HG02571 (cell line): Measurements from ENCODE around the gene FAM20B.
"Not testable (repeated sequence)": the region's sequence is repeated elsewhere in the genome, so short reads cannot be mapped to it uniquely, and the experiment has no call there.

ENCODE experiments used
- ATAC-seq: cut with Tn5 transposase; IDR thresholded peaks from one replicate; pipeline ENCODE4 v1.9.1; 2021; ENCODE audit warnings: mild to moderate bottlenecking, moderate library complexity; ENCODE audit not compliant: unreplicated experiment

Gene FAM20B, protein sequence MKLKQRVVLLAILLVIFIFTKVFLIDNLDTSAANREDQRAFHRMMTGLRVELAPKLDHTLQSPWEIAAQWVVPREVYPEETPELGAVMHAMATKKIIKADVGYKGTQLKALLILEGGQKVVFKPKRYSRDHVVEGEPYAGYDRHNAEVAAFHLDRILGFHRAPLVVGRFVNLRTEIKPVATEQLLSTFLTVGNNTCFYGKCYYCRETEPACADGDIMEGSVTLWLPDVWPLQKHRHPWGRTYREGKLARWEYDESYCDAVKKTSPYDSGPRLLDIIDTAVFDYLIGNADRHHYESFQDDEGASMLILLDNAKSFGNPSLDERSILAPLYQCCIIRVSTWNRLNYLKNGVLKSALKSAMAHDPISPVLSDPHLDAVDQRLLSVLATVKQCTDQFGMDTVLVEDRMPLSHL

DNA sequence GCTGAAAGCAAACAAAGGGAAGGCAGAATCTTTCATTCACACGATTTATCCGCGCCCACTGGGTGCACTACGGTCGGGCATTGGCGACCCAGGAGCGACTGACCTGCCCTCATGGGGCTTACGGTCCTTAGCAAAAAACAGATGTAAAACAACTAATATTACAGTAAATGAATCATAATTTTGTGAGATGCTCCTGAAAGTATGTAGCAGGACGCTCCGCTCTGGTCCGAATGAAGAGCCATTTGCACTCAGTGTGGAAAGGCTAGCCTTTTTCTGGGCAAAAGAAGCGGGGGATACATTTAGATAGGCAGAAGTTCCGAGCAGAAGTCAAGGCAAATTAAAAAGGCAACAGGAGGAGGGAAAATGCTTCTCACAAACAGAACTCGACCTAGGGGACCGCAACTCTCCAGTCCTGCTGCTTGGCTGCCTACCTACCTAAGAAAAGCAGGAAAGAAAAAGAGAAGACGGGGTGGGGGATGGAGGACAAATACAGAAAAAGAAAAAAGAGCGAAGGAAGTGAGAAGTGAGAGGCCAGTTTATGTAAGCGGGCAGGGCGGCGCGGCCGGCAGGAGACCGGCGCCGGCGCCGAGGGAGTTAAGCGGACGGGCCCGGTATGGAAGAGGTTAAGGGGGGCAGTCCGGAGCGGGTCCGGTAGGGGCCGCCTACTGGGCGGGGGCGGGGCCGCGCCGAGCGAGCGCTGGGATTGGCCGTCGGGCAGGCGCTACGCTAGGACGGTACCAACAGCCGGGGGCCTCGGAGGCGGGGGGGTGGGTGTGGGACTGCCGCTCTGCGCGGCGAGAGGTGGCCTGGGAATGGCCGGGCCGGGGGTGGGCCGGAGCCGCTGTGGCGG, at the start of gene FAM20B:
FAM20B (plus strand) TSS at position 770 of the 850 bp plus-strand sequence. CDS start 17,954 bp downstream, outside the sequence.
- peak; percentile 74 for ATAC-seq

DNA sequence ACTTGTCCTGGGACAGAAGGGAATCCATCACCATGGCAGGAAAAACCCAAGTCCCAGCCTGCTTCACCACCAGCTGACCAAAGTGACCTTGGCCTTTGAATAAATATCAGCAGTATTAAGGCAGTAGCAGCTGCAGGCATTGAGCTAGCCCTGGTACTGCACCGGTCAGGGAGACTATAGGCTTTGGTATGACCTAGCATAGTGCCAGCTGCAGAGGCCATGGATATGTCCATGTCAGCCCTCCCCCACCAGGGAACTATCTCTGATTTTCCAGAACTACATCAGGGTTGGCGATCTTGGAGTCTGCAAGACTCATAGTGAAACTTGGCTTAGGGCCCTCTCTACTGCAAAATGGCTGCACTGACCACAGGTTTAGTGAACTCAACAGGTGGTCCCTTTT, 49.2 kb upstream of the FAM20B start:
- no peak for ATAC-seq

DNA sequence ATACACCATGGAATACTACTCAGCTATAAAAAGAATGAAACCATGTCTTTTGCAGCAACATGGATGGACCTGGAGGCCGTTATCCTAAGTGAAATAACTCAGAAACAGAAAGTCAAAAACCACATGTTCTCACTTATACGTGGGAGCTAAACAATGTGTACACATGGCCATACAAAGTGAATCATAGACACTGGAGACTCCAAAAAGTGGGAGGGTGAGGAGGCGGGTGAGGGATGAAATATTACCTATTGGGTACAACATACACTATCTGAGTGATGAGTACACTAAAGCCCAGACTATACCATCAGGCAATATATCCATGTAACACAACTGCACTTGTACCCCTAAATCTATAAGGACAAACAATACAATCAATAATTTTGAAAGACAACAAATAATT, 39.5 kb upstream of the FAM20B start:
- ATAC-seq = no peak

DNA sequence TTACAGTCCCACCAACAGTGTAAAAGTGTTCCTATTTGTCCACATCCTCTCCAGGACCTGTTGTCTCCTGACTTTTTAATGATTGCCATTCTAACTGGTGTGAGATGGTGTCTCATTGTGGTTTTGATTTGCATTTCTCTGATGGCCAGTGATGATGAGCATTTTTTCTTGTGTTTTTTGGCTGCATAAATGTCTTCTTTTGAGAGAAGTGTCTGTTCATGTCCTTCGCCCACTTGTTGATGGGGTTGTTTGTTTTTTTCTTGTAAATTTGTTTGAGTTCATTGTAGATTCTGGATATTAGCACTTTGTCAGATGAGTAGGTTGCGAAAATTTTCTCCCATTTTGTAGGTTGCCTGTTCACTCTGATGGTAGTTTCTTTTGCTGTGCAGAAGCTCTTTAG, 37.5 kb upstream of the FAM20B start:
- ATAC-seq = not testable (repeated sequence)

DNA sequence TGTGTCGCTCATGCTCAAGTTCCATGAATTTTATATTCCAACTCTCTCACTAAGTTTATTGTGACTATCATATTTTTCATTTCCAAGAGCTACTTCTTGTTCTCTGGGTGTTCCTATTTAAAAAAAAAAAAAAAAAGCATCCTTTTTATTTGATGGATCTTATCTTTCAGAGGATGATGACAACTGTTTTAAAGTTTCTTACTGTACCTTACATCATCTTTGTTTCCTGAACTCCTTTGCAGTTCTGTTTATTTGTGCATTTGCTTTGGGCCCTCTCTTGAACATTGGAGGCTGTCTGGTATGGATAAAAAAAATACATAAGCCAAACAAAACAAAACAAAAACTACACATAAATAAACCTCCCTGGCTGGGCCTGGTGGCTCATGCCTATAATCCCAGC, 32.1 kb upstream of the FAM20B start:
- ATAC-seq = no peak

DNA sequence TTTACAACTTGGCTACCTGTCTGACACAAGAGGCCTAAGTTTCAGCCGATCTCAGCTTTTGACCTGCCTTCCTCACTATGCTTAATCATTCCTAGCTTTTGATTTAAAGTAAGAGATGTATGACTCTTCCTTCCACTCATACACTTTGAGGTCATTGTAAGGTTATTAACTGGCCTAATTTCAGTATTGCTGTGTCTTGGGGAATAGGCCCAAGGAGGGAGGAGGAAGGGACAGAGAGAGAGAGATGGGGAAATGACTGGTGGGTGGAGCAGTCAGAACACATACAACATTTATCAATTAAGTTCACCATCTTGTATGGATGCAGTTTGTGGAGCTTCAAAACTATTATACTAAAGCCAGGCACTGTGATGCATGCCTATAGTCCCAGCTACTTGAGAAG, 28.3 kb upstream of the FAM20B start:
- no peak for ATAC-seq

DNA sequence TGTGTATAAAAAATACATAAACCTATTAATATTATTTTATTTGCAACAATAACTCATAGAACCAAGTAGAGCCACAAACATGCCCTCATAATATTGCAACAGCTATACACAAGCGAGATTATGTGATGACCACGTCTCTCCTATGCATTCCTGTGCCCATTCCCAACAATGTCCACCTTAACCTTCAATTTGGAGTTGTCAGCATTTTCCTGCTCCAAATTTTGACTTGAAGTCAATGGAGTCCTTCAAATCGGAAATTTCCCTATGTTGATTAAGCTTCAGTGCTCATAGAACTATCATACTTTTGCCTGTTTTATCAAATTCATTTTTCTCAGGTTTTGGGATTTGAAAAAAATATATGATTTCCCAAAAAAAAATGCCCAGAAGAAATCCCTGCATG, 27.4 kb upstream of the FAM20B start:
- no peak for ATAC-seq

DNA sequence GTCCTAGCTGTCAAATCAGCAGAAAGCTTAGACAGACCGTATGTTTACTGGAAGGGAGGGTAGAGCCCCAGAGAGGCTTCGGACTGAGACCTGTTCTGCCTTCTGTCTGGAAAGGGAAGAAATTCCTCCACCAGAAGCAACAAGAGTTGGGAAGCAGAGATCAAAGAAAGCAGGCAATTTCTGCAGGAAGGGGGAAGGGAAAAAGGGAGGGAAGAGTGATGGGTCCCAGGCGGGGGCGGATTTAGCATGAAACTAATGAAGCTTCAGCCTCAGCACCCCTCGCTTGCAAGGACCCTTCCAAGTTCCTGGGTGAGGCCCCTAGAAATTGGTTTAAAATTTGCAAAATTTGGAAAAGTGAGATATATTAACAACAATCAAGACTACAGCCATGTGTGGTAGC, 26.6 kb upstream of the FAM20B start:
- no peak for ATAC-seq

DNA sequence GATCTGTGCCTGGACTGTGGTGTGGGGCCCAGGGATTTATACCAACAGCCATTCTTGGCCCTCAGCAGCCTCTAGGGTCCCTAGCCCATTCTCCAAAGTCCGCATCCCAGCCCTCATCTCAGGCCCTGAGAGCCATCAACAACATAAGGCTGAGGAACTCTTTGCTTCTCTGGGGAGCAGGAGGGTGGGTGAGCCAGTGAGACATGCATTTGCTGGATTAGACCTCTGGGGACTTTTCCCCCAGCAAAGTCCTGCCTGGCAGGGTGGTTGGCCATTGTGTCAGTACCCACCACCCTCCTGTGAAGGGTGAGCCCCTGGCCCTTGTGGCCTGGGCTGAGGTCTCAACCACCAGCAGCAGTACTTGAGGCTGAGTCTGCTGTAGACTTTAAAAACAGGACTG, 24.2 kb upstream of the FAM20B start:
- no peak for ATAC-seq

DNA sequence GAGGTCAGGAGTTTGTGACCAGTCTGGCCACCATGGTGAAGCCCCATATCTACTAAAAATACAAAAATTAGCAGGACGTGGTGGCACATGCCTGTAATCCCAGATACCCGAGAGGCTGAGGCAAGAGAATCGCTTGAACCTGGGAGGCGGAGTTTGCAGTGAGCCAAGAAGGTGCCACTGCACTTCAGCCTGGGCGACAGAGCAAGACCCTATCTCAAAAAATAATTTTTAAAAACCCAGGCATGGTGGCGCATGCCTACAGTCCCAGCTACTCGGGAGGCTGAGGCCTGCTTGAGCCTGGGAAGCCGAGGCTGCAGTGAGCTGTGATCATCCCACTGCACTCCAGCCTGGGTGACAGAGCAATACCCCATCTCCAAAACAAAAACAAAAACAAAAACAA, 23.6 kb upstream of the FAM20B start:
- ATAC-seq = not testable (repeated sequence)

DNA sequence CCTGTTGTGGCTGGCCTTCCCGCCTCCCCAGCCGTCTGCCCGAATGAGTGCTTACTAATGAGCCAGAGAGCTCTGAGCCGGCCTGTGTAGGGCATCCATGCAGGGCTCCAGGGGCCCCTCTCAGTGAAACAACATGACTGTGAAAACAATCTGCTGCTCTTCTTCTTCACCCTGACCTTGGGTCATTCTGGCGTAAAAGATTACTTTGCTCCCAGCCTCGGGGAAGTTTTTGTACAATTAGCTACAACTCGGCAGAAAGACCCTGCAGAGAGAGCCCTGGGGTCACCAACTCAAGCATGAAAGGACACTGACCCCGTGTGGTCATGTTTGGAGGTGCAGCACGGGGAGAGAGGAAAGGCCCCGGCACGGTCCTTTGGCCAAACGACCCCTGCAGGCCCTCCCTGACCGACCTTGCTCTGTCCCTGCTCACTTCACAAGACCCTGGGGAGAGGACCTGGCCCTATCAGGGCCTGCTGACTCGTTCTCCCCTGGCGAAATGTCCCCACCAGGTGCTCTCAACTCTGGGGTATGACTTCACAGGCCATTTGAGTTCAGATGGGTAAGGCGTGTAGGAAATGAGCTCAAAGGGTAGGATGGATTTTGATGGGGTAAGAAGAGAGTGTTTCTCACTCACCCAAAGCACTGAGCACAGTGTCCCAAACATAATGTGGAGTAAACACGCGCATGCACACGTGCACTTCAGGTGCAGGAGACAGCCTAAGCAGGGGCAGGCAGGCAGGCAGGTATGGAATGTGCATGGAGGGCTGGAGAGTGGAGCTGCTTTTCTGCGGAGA, 22.9 kb upstream of the FAM20B start:
- peak; percentile 69 for ATAC-seq

DNA sequence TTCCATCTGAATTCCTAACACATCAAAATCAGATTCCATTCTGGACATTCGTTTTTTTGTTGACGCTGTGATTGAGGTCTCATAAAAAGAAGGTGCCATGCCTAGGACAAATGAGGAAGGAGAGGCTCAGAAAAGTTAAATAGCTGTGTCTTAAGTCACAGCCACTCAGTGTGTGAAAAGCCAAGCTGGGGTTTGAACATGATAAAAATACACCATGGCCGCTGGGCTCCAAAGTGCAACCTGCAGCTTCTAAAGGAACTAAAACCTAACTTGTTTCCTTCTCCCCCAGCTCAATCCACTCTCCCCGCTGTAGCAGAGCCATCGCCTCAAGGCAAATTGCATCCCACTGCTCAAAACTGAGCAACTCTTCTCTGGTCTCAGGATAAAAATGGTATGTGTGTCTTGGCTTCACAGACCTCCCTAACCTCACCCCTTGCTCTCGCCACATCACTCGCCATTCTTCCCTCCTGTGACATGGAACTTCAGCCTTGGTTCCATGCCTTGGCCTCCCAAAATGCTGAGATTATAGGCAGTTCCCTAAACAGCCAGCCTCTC, 22.1 kb upstream of the FAM20B start:
- no peak for ATAC-seq

DNA sequence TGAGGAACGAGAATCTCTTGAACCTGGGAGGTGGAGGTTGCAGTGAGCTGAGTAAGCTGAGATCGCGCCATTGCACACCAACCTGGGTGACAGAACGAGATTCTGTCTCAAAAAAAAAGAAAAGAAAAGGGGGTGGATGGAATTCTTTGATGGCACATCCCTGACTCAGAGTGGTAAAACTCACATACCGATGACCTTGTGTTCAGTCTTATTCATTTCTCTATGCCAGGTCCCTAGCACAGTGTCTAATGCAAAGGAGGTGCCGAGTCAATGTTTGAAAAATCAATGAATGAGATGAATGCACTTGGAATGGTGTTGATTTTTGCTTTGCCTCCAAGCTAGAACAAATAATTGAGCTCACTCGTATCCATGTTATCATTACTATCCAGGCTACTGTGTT, 18.5 kb upstream of the FAM20B start:
- ATAC-seq = no peak

DNA sequence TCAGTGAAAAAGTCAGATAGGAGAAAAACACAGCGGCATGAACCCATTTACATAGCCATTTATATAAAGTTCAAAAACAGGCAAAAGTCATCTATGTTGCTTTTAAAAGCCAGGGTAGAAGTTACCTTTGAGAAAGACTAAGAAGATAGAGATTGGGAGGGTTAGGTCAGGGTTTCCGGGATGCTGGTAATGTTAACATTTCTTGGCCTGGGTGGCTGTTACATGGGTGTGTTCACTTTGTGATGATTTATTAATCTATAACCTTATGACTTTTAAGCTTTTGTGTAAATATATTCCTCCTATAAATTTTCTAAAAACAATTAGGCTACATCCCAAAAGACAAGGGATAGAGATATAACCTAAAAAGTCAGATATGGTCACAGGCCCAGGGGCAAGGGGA, 15.0 kb upstream of the FAM20B start:
- no peak for ATAC-seq

DNA sequence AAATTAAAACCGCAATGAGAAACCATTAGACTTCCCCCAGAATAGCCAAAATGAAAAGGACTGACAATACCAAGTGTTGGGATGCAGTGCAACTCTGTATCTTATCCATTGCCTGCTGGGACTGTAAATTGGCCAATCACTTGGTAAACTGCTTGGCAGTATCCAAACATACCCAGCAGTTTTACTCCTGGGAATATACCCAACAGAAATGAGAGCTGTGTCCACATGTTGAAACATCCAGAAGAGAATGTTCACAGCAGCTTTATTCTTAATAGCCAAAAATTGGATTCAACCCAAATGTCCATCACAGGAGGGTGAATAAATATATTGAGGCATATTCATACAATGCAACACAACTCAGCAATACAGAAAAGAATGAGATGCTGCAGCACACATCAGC, 13.7 kb upstream of the FAM20B start:
- no peak for ATAC-seq

DNA sequence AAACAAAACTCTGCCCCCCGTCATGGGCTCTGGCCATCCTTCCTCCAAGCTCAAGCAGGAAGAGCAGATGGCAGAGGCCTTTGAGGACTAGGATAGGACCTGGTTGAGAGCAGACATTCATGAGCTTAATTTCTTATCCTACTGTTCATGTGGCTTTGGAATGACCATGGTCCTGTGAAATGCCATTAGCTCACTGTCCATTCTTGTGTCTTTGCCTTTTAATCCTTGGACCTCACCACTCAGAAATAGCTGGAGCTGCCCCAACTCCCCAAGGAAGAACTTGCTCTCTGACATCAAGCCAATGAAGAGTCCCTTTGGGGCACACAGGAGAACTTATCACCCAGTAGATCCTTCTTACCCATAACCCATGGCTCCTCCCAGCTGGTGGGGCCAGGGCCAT, 11.6 kb upstream of the FAM20B start:
- no peak for ATAC-seq

DNA sequence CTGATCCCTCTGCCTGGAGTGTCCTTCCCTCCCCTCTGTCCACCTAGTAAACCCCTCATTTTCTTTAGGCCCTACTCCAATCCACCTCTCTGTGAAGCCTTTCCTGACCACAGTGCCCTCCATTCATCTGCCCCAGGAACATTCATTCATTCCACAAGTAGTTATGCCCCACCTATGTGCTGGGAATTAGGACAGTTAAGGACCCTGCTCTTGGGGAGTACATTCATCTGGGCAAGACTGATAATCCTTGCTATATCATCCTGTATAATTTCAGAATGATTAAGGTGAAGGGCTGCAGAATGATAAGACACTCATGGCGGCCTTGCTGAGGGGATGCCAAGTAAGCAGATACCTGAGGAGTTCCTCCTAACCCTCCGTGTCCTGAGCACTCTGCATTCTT, 10.3 kb upstream of the FAM20B start:
- no peak for ATAC-seq

DNA sequence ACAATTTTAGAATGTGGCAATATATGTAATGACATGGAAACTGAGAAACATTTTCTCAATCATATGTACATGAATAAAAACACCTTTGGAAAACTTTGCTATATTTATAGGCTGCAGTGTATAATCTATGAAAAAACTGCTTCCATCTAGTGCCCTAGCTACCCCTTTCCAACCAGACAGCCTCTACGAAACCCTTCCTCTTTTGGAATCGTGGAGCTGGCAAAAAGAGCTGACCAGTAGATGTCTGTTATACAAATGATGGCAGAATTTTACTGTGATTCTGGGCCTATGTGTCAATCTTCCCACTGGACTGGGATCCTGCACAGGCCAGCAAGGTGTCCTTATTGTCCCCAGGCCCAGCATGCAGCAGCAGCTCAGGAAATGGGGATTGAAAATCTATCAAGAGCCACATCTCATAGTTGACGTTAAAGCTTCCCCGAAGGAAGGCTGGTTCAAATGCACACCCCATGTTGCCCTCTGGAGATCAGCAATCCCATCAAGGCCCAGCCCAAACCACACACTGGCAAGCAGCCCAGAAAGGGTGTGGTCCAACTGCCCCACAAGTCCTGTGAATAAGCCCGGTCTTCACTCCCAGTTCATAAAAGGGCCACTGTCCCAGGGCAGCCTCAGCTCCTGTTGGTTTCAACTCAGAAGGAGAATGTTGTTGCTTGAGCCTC, 8.8 kb upstream of the FAM20B start:
- no peak for ATAC-seq

DNA sequence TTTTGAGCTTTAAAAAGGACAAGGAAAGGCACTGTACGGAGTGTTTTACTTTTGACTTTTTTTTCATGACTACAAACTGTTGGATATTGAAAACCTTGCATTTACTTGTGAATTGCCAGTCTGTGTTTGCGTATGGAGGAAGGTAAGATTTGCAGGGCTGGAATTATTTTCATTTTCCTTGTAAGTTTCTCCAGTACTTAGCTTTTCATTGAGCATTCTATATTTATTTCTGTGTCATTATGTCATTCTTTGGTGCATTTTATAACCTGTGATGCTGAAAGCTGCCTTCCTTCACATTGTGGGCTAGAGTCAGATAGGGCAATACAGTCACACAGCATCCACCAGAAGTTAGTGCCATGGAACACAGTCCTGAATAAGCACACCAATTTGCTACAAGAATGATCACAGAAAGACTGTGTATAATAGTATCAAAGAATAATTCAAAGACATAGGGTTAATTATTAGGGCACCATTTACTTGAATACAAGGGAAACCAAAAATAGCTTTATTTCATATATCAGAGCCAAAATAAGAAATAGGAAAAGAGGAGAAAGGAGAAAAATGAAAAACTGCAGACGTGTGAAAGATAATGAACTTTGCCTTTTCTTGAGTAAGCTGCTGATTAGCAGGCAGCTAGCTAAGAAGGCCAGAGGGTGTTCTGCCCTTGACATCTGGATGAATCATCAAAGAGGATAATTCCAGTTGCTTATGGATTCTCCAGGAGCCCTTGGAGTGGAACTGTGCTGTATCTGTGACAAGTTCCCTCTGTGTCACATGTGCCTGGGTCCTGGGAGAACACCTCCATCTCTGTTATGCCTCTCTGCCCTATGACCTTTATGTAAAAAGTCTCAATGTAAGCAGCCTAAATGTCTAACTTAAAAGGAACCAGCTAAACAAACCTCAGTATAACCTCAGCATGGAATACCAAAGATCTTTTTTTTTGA, 8.0 kb upstream of the FAM20B start:
- no peak for ATAC-seq
